Upper lobe of left lung (tissue), 6 donors: ENCODE measurements around the gene SIRT4. TPM values are rescaled to one million over a fixed set of nuclear protein-coding genes. Genes with fewer than 3 reads are reported as not detected.
A peak's percentile ranks its signal among the peaks of the same experiment; 100 is the strongest.

Experiments
- ATAC-seq, 2 donors: fragments of 200-7000 bp; cut with Tn5 transposase; one replicate each; pipeline ENCODE4 v1.9.1; 2022; ENCODE audit warnings: mild to moderate bottlenecking in 2 of 2, moderate library complexity in 2 of 2; ENCODE audit not compliant: low FRiP score in 2 of 2
- DNase-seq, 2 donors: peaks; one replicate each; pipeline ENCODE4 v3.0.0-alpha.2; 2019 to 2020
- H3K27ac ChIP-seq, 4 donors: fragments of 200-600 bp; sonication (generic); one replicate each; pipeline ENCODE4 v1.5.1; 2016 to 2019
- H3K27me3 ChIP-seq, 4 donors: fragments of 200-600 bp; sonication (generic); one replicate each; pipeline ENCODE4 v1.5.1; 2017 to 2019
- H3K36me3 ChIP-seq, 4 donors: fragments of 200-600 bp; sonication (generic); one replicate each; pipeline ENCODE4 v1.5.1; 2016 to 2019
- H3K4me1 ChIP-seq, 4 donors: fragments of 200-600 bp; sonication (generic); one replicate each; pipeline ENCODE4 v1.5.1; 2018 to 2019
- H3K4me3 ChIP-seq, 4 donors: fragments of 200-600 bp; sonication (generic); one replicate each; pipeline ENCODE4 v1.5.1; 2017 to 2019; ENCODE audit warnings: mild to moderate bottlenecking in 2 of 4, moderate library complexity in 1 of 4
- H3K9me3 ChIP-seq, 4 donors: fragments of 200-600 bp; sonication (generic); one replicate each; pipeline ENCODE4 v1.5.1; 2018 to 2019
- EP300 ChIP-seq, 4 donors: sonication (generic); formaldehyde crosslinking; IDR thresholded peaks; one replicate each; pipeline ENCODE4 v1.5.1; 2017; ENCODE audit warnings: antibody characterized with exemption in 4 of 4, control low read depth in 2 of 4
- POLR2A ChIP-seq, 4 donors: fragments of 450-650 bp; IDR thresholded peaks; one replicate each; pipeline ENCODE4 v1.5.1; 2016 to 2017; ENCODE audit warnings: antibody characterized with exemption in 4 of 4, mild to moderate bottlenecking in 2 of 4
- POLR2AphosphoS5 ChIP-seq, 2 donors: sonication (generic); formaldehyde crosslinking; IDR thresholded peaks; one replicate each; pipeline ENCODE4 v1.5.1; 2017; ENCODE audit warnings: antibody characterized with exemption in 2 of 2
- WGBS, 2 donors: methylation state at CpG; one replicate each; pipeline ENCODE4 v1.1.5; 2017 to 2018; 5-methylcytosine and 5-hydroxymethylcytosine counted together
- small RNA-seq, 4 donors: library from RNA; depleted of rRNA; stranded (forward); fragments of <200 nt; gene quantifications; one replicate each; pipeline ENCODE3, GENCODE V24; 2016
- total RNA-seq, 6 donors: library from RNA; depleted of rRNA in 4 of 6; stranded (reverse); fragments of >200 nt in 4 of 6; gene quantifications; one replicate each; pipeline versions ENCODE4 v1.1.0 to v1.2.1, GENCODE V29; 2016 to 2021
- TF ChIP-seq, protein P1 (sequence below), 6 experiments: fragments of 450-650 bp in 4 of 6; fragments of 200-600 bp in 2 of 6; sonication (generic) in 2 of 6; IDR thresholded peaks; one replicate each; pipeline ENCODE4 v1.5.1; 2016 to 2019; ENCODE audit warnings: antibody characterized with exemption in 6 of 6
- donor health status: DM: no; HTN: no; CAD: no; lungs with moderate emphysema.
- donor health status: DM: no; HTN: yes; CAD: no; lungs with severe emphysema.

Gene SIRT4
- total RNA-seq, 6 donors from 2014 or later, result 1.00 to 5.2 (median 2.9) TPM

DNA sequence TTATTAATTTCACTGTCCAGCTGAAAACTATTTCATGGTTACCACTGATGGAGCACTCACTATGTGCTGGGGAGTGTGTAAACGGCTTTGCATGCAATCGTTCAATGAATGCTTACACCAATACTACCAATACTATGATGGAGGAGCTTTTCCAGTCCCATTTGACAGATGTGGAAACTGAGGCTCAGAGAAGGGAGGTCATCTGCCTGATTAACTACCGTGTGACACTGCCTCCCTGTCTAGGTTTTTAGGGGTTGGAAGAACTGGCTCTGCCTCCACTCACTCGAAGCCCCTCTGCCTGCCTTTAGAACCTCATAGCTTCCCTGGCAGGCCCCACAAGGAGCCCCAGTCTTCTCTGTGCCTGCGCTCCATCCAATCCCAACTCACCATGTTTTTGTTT, 55.0 kb downstream of the SIRT4 start:
- TF ChIP-seq, protein P1, sequence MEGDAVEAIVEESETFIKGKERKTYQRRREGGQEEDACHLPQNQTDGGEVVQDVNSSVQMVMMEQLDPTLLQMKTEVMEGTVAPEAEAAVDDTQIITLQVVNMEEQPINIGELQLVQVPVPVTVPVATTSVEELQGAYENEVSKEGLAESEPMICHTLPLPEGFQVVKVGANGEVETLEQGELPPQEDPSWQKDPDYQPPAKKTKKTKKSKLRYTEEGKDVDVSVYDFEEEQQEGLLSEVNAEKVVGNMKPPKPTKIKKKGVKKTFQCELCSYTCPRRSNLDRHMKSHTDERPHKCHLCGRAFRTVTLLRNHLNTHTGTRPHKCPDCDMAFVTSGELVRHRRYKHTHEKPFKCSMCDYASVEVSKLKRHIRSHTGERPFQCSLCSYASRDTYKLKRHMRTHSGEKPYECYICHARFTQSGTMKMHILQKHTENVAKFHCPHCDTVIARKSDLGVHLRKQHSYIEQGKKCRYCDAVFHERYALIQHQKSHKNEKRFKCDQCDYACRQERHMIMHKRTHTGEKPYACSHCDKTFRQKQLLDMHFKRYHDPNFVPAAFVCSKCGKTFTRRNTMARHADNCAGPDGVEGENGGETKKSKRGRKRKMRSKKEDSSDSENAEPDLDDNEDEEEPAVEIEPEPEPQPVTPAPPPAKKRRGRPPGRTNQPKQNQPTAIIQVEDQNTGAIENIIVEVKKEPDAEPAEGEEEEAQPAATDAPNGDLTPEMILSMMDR (IDR thresholded peaks at IDR 0.05), result no peak
- TF ChIP-seq EP300 (IDR thresholded peaks at IDR 0.05), result no peak
- TF ChIP-seq POLR2AphosphoS5 (IDR thresholded peaks at IDR 0.05), result no peak
- no peak for TF ChIP-seq POLR2A (IDR thresholded peaks at IDR 0.05)
- 79 to 83% methylated on average over 5 of the region's 5 CpGs for WGBS, 2 donors
- peaks cover 3 to 9% (median 6%) of the 10 kb centered on the region in 4 donors for H3K4me1 ChIP-seq
- H3K36me3 ChIP-seq, result no peaks in the 10 kb centered on the region
- H3K4me3 ChIP-seq, result no peak overlapping the region
- ATAC-seq, result no peak
- no peak for DNase-seq
- no peaks in the 10 kb centered on the region for H3K9me3 ChIP-seq
- peaks cover 0 to 9% (median 4%) of the 10 kb centered on the region in 4 donors for H3K27me3 ChIP-seq
- no peak overlapping the region for H3K27ac ChIP-seq

DNA sequence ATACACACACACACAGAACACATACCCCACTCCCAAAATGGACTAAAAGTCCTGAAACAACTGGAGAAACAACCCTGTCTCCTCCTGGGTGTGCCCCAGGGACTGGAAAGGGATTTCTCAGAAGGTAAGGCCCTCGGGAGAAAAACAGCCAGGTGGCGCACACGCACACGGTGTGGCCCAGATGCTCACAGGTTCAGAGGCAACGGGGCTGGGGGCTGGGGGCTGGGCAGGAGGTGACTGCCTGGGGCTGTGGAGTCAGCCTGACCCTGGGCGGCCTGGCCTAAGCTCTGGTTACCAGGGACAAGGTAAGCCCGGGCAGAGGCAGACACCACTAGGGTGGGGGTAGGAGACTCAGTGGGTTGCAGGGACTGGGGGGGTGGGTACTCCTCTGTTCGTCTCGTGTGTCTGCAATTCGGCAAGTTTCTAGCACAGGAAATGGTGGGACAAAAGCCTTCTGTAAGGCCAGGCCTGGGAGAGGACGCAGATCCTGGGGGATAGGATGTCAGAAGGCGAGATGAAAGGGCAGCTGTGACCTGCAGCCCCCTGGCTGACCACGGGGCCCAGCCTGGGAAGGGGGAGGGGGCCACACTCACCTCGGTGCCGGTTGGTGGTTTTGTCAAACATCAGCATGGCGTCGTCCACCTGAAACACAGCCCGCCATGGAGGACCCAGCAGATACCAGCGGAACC, 56.4 kb downstream of the SIRT4 start:
- H3K4me1 ChIP-seq, result peaks cover 3 to 9% (median 6%) of the 10 kb centered on the region in 4 donors
- WGBS, 2 donors, result 64 to 75% methylated on average over 14 to 19 of the region's 19 CpGs
- H3K27me3 ChIP-seq, result peaks cover 0 to 9% (median 4%) of the 10 kb centered on the region in 4 donors
- ATAC-seq, result no peak
- TF ChIP-seq POLR2AphosphoS5 (IDR thresholded peaks at IDR 0.05) (no peak), EP300 (IDR thresholded peaks at IDR 0.05) (no peak), POLR2A (IDR thresholded peaks at IDR 0.05) (no peak)
- TF ChIP-seq, protein P1 (IDR thresholded peaks at IDR 0.05), result no peak
- no peak overlapping the region for H3K4me3 ChIP-seq
- no peaks in the 10 kb centered on the region for H3K9me3 ChIP-seq
- DNase-seq, result no peak
- no peaks in the 10 kb centered on the region for H3K36me3 ChIP-seq
- H3K27ac ChIP-seq, result no peak overlapping the region

DNA sequence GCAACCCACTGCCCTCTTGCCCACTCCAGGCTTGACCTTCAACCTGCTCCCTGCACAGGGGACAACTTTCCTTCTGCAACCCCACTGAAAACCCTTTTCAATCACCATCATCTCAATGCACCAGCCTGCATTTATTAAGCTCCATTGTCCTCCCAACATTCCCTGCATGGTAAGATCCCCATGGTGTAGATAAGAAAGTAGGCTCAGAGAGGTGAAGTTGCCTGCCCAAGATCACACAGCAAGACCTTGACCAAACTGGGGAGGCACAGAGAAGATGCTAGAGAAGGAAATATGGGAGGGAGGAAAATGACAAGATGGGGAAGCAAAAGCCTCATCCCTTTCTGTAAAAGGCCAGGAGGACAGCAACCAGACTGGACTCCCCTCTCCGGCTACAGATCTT, 57.0 kb downstream of the SIRT4 start:
- DNase-seq, result no peak
- Histone ChIP-seq H3K9me3 (no peaks in the 10 kb centered on the region), H3K4me1 (peaks cover 3 to 9% (median 6%) of the 10 kb centered on the region in 4 donors), H3K27ac (no peak overlapping the region), H3K36me3 (no peaks in the 10 kb centered on the region), H3K27me3 (peaks cover 0 to 9% (median 4%) of the 10 kb centered on the region in 4 donors), H3K4me3 (no peak overlapping the region)
- WGBS, 2 donors, result 87 to 90% methylated on average over 1 of the region's 1 CpG
- TF ChIP-seq, protein P1 (IDR thresholded peaks at IDR 0.05), result no peak
- TF ChIP-seq EP300 (IDR thresholded peaks at IDR 0.05), result no peak
- TF ChIP-seq POLR2A (IDR thresholded peaks at IDR 0.05), result no peak
- no peak for TF ChIP-seq POLR2AphosphoS5 (IDR thresholded peaks at IDR 0.05)
- ATAC-seq, result no peak

DNA sequence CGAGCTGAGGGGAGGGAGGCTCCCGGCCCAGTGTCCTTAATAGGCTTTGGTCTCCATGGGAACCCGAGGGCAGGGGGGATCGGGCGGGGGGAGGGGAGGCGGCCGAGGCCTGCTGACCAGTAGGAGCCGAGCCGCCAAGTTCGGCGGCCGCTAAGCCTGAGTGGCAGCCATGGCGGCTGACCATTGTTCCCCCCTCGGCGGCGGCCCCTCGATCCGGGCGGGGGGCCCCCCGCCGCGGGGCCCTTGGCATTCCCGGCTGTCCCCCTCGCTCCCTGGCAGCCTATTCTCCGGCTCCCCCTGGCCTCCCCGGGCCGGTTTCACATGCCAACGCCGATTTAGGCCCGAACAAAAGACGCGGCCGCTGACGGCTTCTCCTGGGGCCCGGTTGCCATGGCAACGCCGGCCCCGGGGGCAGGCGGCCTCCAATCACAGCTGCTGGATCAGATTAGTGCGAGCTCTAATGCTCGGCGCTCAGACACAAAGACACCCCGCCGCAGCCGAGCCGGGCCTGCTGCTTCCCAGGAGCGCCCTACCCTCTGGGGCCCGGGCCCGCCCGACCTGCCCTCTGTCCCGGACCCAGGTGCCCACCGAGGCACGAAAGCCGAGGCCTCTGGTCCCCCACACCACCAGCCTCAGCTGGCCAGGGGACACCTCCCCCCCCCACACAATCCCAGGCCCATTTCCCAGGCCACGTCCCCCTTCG, 59.5 kb downstream of the SIRT4 start:
- Histone ChIP-seq H3K9me3 (no peaks in the 10 kb centered on the region), H3K4me3 (peak overlapping the region in 3 of 4 donors; percentile 27 to 35 (median 34)), H3K36me3 (no peaks in the 10 kb centered on the region), H3K4me1 (peaks cover 3 to 17% (median 10%) of the 10 kb centered on the region in 4 donors), H3K27ac (peak overlapping the region in 1 of 4 donors; percentile 49), H3K27me3 (peaks cover 0 to 9% (median 4%) of the 10 kb centered on the region in 4 donors)
- 24 to 47% methylated on average over 10 to 36 of the region's 56 CpGs for WGBS, 2 donors
- TF ChIP-seq EP300 (IDR thresholded peaks at IDR 0.05), result no peak
- TF ChIP-seq POLR2A (IDR thresholded peaks at IDR 0.05), result no peak
- TF ChIP-seq, protein P1 (IDR thresholded peaks at IDR 0.05), result no peak
- no peak for TF ChIP-seq POLR2AphosphoS5 (IDR thresholded peaks at IDR 0.05)
- ATAC-seq (peak in 1 of 2 donors; percentile 49), DNase-seq (peak in 1 of 2 donors; percentile 87)

Small RNA genes lying within 50 kb of the gene (small RNA-seq; reads per million reads assigned to genes)
- gene RNU4-1, result 1,022 to 4,171 (median 1,973) reads per million in 4 donors
- 631 to 1,404 (median 814) reads per million in 4 donors for gene RNU4-2
- 0 reads per million in 4 donors for gene RNU6-1088P

Other genes starting within 250 kb of the SIRT4 start
- gene RAB35, start 185.6 kb upstream of the SIRT4 start, total RNA-seq, result 10 to 100 TPM; 14.2 to 63.1 (median 23.2) TPM
- 100 to 1,000 TPM in 1 of 6 donors, 10 to 100 TPM in 5; 48.1 to 140 (median 69.6) TPM for gene GCN1, start 107.6 kb upstream of the SIRT4 start, total RNA-seq
- gene RPLP0, start 101.2 kb upstream of the SIRT4 start, total RNA-seq, result 1,000 to 10,000 TPM; 1,008 to 2,508 (median 1,628) TPM
- 100 to 1,000 TPM in 4 of 6 donors, 10 to 100 TPM in 2; 67.8 to 210 (median 116) TPM for gene PXN, start 36.6 kb upstream of the SIRT4 start, total RNA-seq
- over 10,000 TPM in 1 of 6 donors, 1,000 to 10,000 TPM in 1, under 1 TPM in 4; under 0.01 to 11,449 (median under 0.01) TPM for gene RNU4-2, start 10.4 kb upstream of the SIRT4 start, total RNA-seq
- 1,000 to 10,000 TPM in 2 of 6 donors, under 1 TPM in 4; under 0.01 to 4,461 (median under 0.01) TPM for gene RNU4-1, start 9.1 kb upstream of the SIRT4 start, total RNA-seq
- gene PLA2G1B, start 25.5 kb downstream of the SIRT4 start, total RNA-seq, result 100 to 1,000 TPM in 2 of 6 donors, 10 to 100 TPM in 4; 10.5 to 412 (median 70.3) TPM
- under 1 TPM in 5 of 6 donors, not detected in 1; 0.43 to 0.91 (median 0.49) TPM for gene MSI1, start 66.8 kb downstream of the SIRT4 start, total RNA-seq
- 100 to 1,000 TPM; 131 to 733 (median 324) TPM for gene COX6A1, start 135.8 kb downstream of the SIRT4 start, total RNA-seq
- 10 to 100 TPM in 4 of 6 donors, 1 to 10 TPM in 1, not detected in 1; 5.2 to 21.1 (median 18.7) TPM for gene TRIAP1, start 144.1 kb downstream of the SIRT4 start, total RNA-seq
- 10 to 100 TPM; 11.8 to 35.6 (median 22.5) TPM for gene GATC, start 144.1 kb downstream of the SIRT4 start, total RNA-seq
- gene SRSF9, start 167.4 kb downstream of the SIRT4 start, total RNA-seq, result 100 to 1,000 TPM in 4 of 6 donors, 10 to 100 TPM in 2; 74.5 to 127 (median 107) TPM
- gene DYNLL1, start 193.8 kb downstream of the SIRT4 start, total RNA-seq, result 100 to 1,000 TPM in 5 of 6 donors, 10 to 100 TPM in 1; 61.5 to 330 (median 176) TPM
- 10 to 100 TPM in 5 of 6 donors, 1 to 10 TPM in 1; 7.5 to 26.0 (median 16.3) TPM for gene COQ5, start 226.8 kb downstream of the SIRT4 start, total RNA-seq
- gene RNF10, start 232.0 kb downstream of the SIRT4 start, total RNA-seq, result 100 to 1,000 TPM; 189 to 456 (median 243) TPM